GM13977 (cell line): ENCODE measurements around the gene ATP10A.

ENCODE experiments used
- DNase-seq: peaks from one replicate; pipeline ENCODE4 v3.0.0; 2012; ENCODE audit warnings: low spot score
- CTCF ChIP-seq: IDR thresholded peaks from 2 replicates; pipeline ENCODE4 v1.5.1; 2012; ENCODE audit warnings: mild to moderate bottlenecking, control low read depth; ENCODE audit not compliant: insufficient read depth; ENCODE audit errors: extremely low read depth, missing control alignments
- in situ Hi-C: fragments of 300-500 bp; cut with MboI; formaldehyde crosslinking; loops from one replicate; pipeline ENCODE4 v1.12.0; 2022; ENCODE audit warnings: low sequenced_read_pairs, low pct_unique_long_range_greater_than_20kb, mixed read lengths, inconsistent platforms; ENCODE audit not compliant: unreplicated experiment

ATP10A gene

GRCh38 chr15:25655207-25655948, 207.7 kb downstream of the ATP10A start:
- no peak for TF ChIP-seq CTCF
- in situ Hi-C loops, result no loop called here
- no peak for DNase-seq

- DNase-seq, result no peak
- in situ Hi-C loops, result no loop called here
- no peak for TF ChIP-seq CTCF
These were observed 209.8 kb downstream of the ATP10A start for GRCh38 chr15:25653371-25653770.

- TF ChIP-seq CTCF, result no peak
- DNase-seq, result no peak
- in situ Hi-C loops, result no loop called here
These were observed 210.4 kb downstream of the ATP10A start for GRCh38 chr15:25652704-25653103.

- no peak for TF ChIP-seq CTCF
- in situ Hi-C loops, result no loop called here
- no peak for DNase-seq
These were observed 213.7 kb downstream of the ATP10A start for GRCh38 chr15:25649390-25649789.

- no peak for DNase-seq
- no peak for TF ChIP-seq CTCF
- in situ Hi-C loops, result no loop called here
These were observed 220.0 kb downstream of the ATP10A start for GRCh38 chr15:25643120-25643519.

GRCh38 chr15:25641762-25642161, 221.4 kb downstream of the ATP10A start:
- no peak for DNase-seq
- in situ Hi-C loops, result no loop called here
- no peak for TF ChIP-seq CTCF
